H1 (cell line): Measurements from ENCODE around the gene B4GAT1. TPM values are rescaled to one million over a fixed set of nuclear protein-coding genes. Genes with fewer than 3 reads are reported as not detected.

Source experiments
- CTCF ChIA-PET: fragments of 300-600 bp; sonication (Branson Sonifier 250); formaldehyde crosslinking; loops from one replicate; lab custom pipeline; 2021; ENCODE audit not compliant: partially characterized antibody; lab: Charles Lee
- POLR2A ChIA-PET: fragments of 300-600 bp; sonication (Branson Sonifier 250); formaldehyde crosslinking; loops from one replicate; lab custom pipeline; 2021; ENCODE audit warnings: inconsistent platforms; ENCODE audit not compliant: partially characterized antibody; lab: Charles Lee
- DNase-seq, 2 experiments: peaks; one replicate each; pipeline versions ENCODE4 v3.0.0 to v3.0.0-alpha.2; 2010 to 2022; ENCODE audit warnings: low spot score in 2 of 2, low read depth in 1 of 2, mixed read lengths in 1 of 2
- FAIRE-seq: peaks from 2 replicates; lab custom pipeline; 2011; peaks lifted over from hg19 to GRCh38; lab: Jason Lieb, UNC
- H2AFZ ChIP-seq: 2 replicates; pipeline ENCODE4 v1.8.1; 2012; ENCODE audit warnings: low read length, inconsistent platforms
- H2AK5ac ChIP-seq: 2 replicates; pipeline ENCODE4 v1.6.1; 2013; ENCODE audit warnings: low read depth, low read length
- H2BK120ac ChIP-seq: replicated peaks from 2 replicates; pipeline ENCODE3; 2013; ENCODE audit warnings: low read depth, low read length, inconsistent platforms
- H2BK12ac ChIP-seq: 2 replicates; pipeline ENCODE4 v1.6.1; 2013; ENCODE audit warnings: low read depth, low read length
- H2BK15ac ChIP-seq: 2 replicates; pipeline ENCODE4 v1.6.1; 2013; ENCODE audit warnings: low read length
- H2BK20ac ChIP-seq: 2 replicates; pipeline ENCODE4 v1.6.1; 2013; ENCODE audit warnings: low read length
- H2BK5ac ChIP-seq: 2 replicates; pipeline ENCODE4 v1.6.1; 2013; ENCODE audit warnings: low read depth, low read length
- H3K14ac ChIP-seq: 2 replicates; pipeline ENCODE4 v1.6.1; 2013; ENCODE audit warnings: inconsistent platforms; ENCODE audit not compliant: insufficient read length
- H3K18ac ChIP-seq: 2 replicates; pipeline ENCODE4 v1.6.1; 2013; ENCODE audit warnings: low read length; ENCODE audit errors: extremely low read depth
- H3K23ac ChIP-seq: 2 replicates; pipeline ENCODE4 v1.6.1; 2013; ENCODE audit warnings: inconsistent platforms; ENCODE audit not compliant: insufficient read length
- H3K23me2 ChIP-seq: 2 replicates; pipeline ENCODE4 v1.6.1; 2013; ENCODE audit warnings: low read depth, low read length
- H3K27ac ChIP-seq: 2 replicates; pipeline ENCODE4 v1.6.1; 2011; ENCODE audit warnings: low read depth, low read length, inconsistent platforms
- H3K27me3 ChIP-seq, 4 experiments: replicated peaks in 1 of 4; 1 replicate in 1 of 4; 2 replicates in 3 of 4; pipeline versions ENCODE4 v1.6.1 to v1.8.1; 2011 to 2013; ENCODE audit warnings: low read length in 3 of 4, mild to moderate bottlenecking in 3 of 4, inconsistent platforms in 2 of 4, mixed read lengths in 2 of 4, moderate library complexity in 1 of 4; ENCODE audit not compliant: control insufficient read depth in 3 of 4, insufficient read depth in 3 of 4; ENCODE audit errors: extremely low read depth in 1 of 4
- H3K36me3 ChIP-seq, 4 experiments: 2 replicates each; pipeline versions ENCODE4 v1.6.1 to v1.8.1; 2011 to 2013; ENCODE audit warnings: mild to moderate bottlenecking in 4 of 4, low read length in 3 of 4, moderate library complexity in 2 of 4, control low read depth in 1 of 4, inconsistent platforms in 1 of 4; ENCODE audit not compliant: insufficient read depth in 4 of 4, control insufficient read depth in 2 of 4
- H3K4ac ChIP-seq: replicated peaks from 2 replicates; pipeline ENCODE3; 2013; ENCODE audit warnings: low read length, low read depth, mixed read lengths, inconsistent platforms; ENCODE audit not compliant: insufficient read length
- H3K4me1 ChIP-seq, 4 experiments: replicated peaks in 1 of 4; 1 replicate in 1 of 4; 2 replicates in 3 of 4; pipeline versions ENCODE4 v1.6.1 to v1.8.1; 2011 to 2013; ENCODE audit warnings: low read length in 3 of 4, inconsistent platforms in 2 of 4, mixed read lengths in 1 of 4; ENCODE audit not compliant: insufficient read depth in 4 of 4, control insufficient read depth in 3 of 4
- H3K4me2 ChIP-seq, 2 experiments: 2 replicates each; pipeline versions ENCODE4 v1.6.1 to v1.8.1; 2011 to 2013; ENCODE audit warnings: low read depth in 2 of 2, low read length in 2 of 2, control low read depth in 1 of 2, inconsistent platforms in 1 of 2, mild to moderate bottlenecking in 1 of 2; ENCODE audit not compliant: insufficient read depth in 1 of 2
- H3K4me3 ChIP-seq, 4 experiments: fragments of 200-600, 300-600 bp in 1 of 4; sonication (generic), shearing (Covaris generic), sonication (Bioruptor Twin) in 1 of 4; 2 replicates each; pipeline versions ENCODE4 v1.5.1 to v1.8.1; 2011 to 2016; ENCODE audit warnings: low read length in 4 of 4, low read depth in 3 of 4, control low read depth in 2 of 4, inconsistent platforms in 2 of 4, mild to moderate bottlenecking in 2 of 4, mixed read lengths in 1 of 4, moderate library complexity in 1 of 4; ENCODE audit not compliant: insufficient read depth in 2 of 4; ENCODE audit errors: extremely low read depth in 1 of 4
- H3K56ac ChIP-seq: replicated peaks from 2 replicates; pipeline ENCODE3; 2013; ENCODE audit warnings: low read depth, mild to moderate bottlenecking, mixed read lengths, low read length, inconsistent platforms; ENCODE audit not compliant: insufficient read length
- H3K79me1 ChIP-seq: 2 replicates; pipeline ENCODE4 v1.6.1; 2013; ENCODE audit warnings: low read depth, low read length, control low read depth
- H3K79me2 ChIP-seq, 2 experiments: 2 replicates each; pipeline versions ENCODE4 v1.6.1 to v1.8.1; 2012 to 2013; ENCODE audit warnings: low read length in 2 of 2, mild to moderate bottlenecking in 2 of 2, inconsistent platforms in 1 of 2; ENCODE audit not compliant: insufficient read depth in 2 of 2, control insufficient read depth in 1 of 2
- H3K9ac ChIP-seq, 4 experiments: replicated peaks in 1 of 4; 1 replicate in 1 of 4; 2 replicates in 3 of 4; pipeline versions ENCODE4 v1.6.1 to v1.8.1; 2011 to 2013; ENCODE audit warnings: low read depth in 3 of 4, low read length in 3 of 4, control low read depth in 2 of 4, mild to moderate bottlenecking in 2 of 4, moderate library complexity in 2 of 4, inconsistent platforms in 1 of 4; ENCODE audit errors: extremely low read depth in 1 of 4
- H3K9me3 ChIP-seq, 2 experiments: 2 replicates each; pipeline versions ENCODE4 v1.6.1 to v1.8.1; 2012 to 2013; ENCODE audit warnings: mild to moderate bottlenecking in 2 of 2, moderate library complexity in 2 of 2, control low read depth in 1 of 2, inconsistent platforms in 1 of 2, low read depth in 1 of 2, low read length in 1 of 2, mixed read lengths in 1 of 2; ENCODE audit not compliant: insufficient read depth in 2 of 2
- H4K20me1 ChIP-seq, 2 experiments: replicated peaks in 1 of 2; 2 replicates each; pipeline versions ENCODE3 to v1.8.1; 2011 to 2013; ENCODE audit warnings: inconsistent platforms in 2 of 2, low read length in 2 of 2, mild to moderate bottlenecking in 1 of 2; ENCODE audit not compliant: insufficient read depth in 2 of 2, control insufficient read depth in 1 of 2
- H4K5ac ChIP-seq: 2 replicates; pipeline ENCODE4 v1.6.1; 2013; ENCODE audit warnings: low read length, low read depth, mixed read lengths, inconsistent platforms; ENCODE audit not compliant: insufficient read length
- H4K8ac ChIP-seq: 2 replicates; pipeline ENCODE4 v1.8.0; 2013; ENCODE audit warnings: mild to moderate bottlenecking, moderate library complexity, low read length, inconsistent platforms; ENCODE audit not compliant: insufficient read depth; ENCODE audit errors: extremely low read depth
- H4K91ac ChIP-seq: replicated peaks from 2 replicates; pipeline ENCODE3; 2013; ENCODE audit warnings: low read length, mixed read lengths, inconsistent platforms; ENCODE audit not compliant: insufficient read length
- BCL11A ChIP-seq, 2 experiments: IDR thresholded peaks; one replicate each; pipeline ENCODE4 v1.6.1; 2011; ENCODE audit warnings: low read depth in 2 of 2, low read length in 2 of 2, mild to moderate bottlenecking in 2 of 2
- CBX5 ChIP-seq: fragments of 300-800, 300-1000 bp; sonication (generic); IDR thresholded peaks from 2 replicates; pipeline ENCODE4 v1.7.1; 2016; ENCODE audit warnings: antibody characterized with exemption, low read length, low read depth
- CBX8 ChIP-seq: fragments of 300-800, 300-1000 bp; sonication (generic); IDR thresholded peaks from 2 replicates; pipeline ENCODE4 v1.7.1; 2016; ENCODE audit warnings: low read depth, low read length, borderline replicate concordance
- GABPA ChIP-seq: IDR thresholded peaks from 2 replicates; pipeline ENCODE4 v1.6.1; 2011; ENCODE audit warnings: mild to moderate bottlenecking, low read length, moderate library complexity, borderline replicate concordance; ENCODE audit not compliant: insufficient read depth
- GTF2F1 ChIP-seq: IDR thresholded peaks from 2 replicates; pipeline ENCODE4 v1.6.1; 2012; ENCODE audit warnings: low read depth, low read length, improper control_type of control experiment, borderline replicate concordance
- HDAC2 ChIP-seq, 2 experiments: fragments of 300-600 bp in 1 of 2; sonication (generic) in 1 of 2; IDR thresholded peaks; 2 replicates each; pipeline ENCODE4 v1.6.1; 2011 to 2012; ENCODE audit warnings: low read depth in 2 of 2, low read length in 2 of 2, mild to moderate bottlenecking in 2 of 2, moderate library complexity in 2 of 2, borderline replicate concordance in 1 of 2, inconsistent platforms in 1 of 2
- HDAC6 ChIP-seq: IDR thresholded peaks from one replicate; pipeline ENCODE4 v1.7.1; 2012; ENCODE audit warnings: low read depth, mild to moderate bottlenecking, inconsistent platforms, low read length, moderate library complexity
- JUN ChIP-seq: IDR thresholded peaks from 2 replicates; pipeline ENCODE4 v1.6.1; 2011; ENCODE audit warnings: low read depth, mild to moderate bottlenecking, improper control_type of control experiment, low read length
- NANOG ChIP-seq: IDR thresholded peaks from 2 replicates; pipeline ENCODE4 v1.6.1; 2011; ENCODE audit warnings: low read length, low read depth, mild to moderate bottlenecking, inconsistent platforms; ENCODE audit not compliant: insufficient read depth, poor library complexity, severe bottlenecking
- TAF1 ChIP-seq: IDR thresholded peaks from 2 replicates; pipeline ENCODE4 v1.6.1; 2011; ENCODE audit warnings: mild to moderate bottlenecking, low read depth, low read length
- TEAD4 ChIP-seq: IDR thresholded peaks from 2 replicates; pipeline ENCODE4 v1.6.1; 2012; ENCODE audit warnings: low read depth, low read length, inconsistent platforms, mixed read lengths
- WGBS, 2 experiments: shearing (Covaris generic) in 1 of 2; methylation state at CpG; one replicate each; pipeline versions ENCODE4 v1.1.6 to v1.1.7; 2013 to 2015; ENCODE audit warnings: low lambda C conversion rate in 2 of 2, mixed read lengths in 2 of 2, inconsistent platforms in 1 of 2, low coverage in 1 of 2, missing lambda C conversion rate in 1 of 2; ENCODE audit not compliant: insufficient replicate concordance in 2 of 2, insufficient coverage in 1 of 2, insufficient read length in 1 of 2; ENCODE audit errors: extremely low coverage in 1 of 2, missing lambda C conversion rate in 1 of 2; 5-methylcytosine and 5-hydroxymethylcytosine counted together
- polyA plus RNA-seq, 7 experiments: library from polyadenylated mRNA; depleted of rRNA in 3 of 7; stranded (reverse) in 5 of 7; unstranded in 2 of 7; fragments of >200 nt in 5 of 7; fragments of 200-250 nt in 2 of 7; gene quantifications; 1 replicate in 5 of 7; 2 replicates in 1 of 7; 4 replicates in 1 of 7; pipeline versions ENCODE4 v1.2.1 to v1.2.3, GENCODE V29; 2011 to 2013; ENCODE audit warnings: missing spikeins in 2 of 7, mixed read lengths in 2 of 7
- total RNA-seq: library from RNA; stranded (reverse); fragmentation: NEBNext Ultra II Directional; extraction: Animal tissue kit (Norgen Biotek cat#: 25700); gene quantifications from 2 replicates; pipeline ENCODE4 v1.2.1, GENCODE V29; 2021

Gene B4GAT1
- total and polyA plus RNA-seq, 2 of the 8 experiments (the other 6 are each of a cell fraction or from before 2014, with no cell fraction given), result 22.2 to 27.8 TPM

- Histone ChIP-seq H4K8ac (no peak overlapping the region; the same call in 1 of the 2 replicates), H2BK15ac (no peak overlapping the region), H3K4me1 (peaks cover 5 to 25% (median 14%) of the 10 kb centered on the region in 4 experiments), H3K27me3 (peaks cover 0 to 7% (median 5%) of the 10 kb centered on the region in 4 experiments; a peak in 3 of 7 replicates), H3K27ac (no peak overlapping the region), H4K91ac (no peak overlapping the region), H2BK120ac (no peak overlapping the region), H3K36me3 (no peaks in the 10 kb centered on the region), H3K79me1 (no peaks in the 10 kb centered on the region), H3K23ac (no peak overlapping the region), H3K4me3 (no peak overlapping the region), H3K79me2 (no peaks in the 10 kb centered on the region), H3K4ac (no peak overlapping the region), H2AK5ac (no peak overlapping the region), H2BK5ac (no peak overlapping the region), H3K23me2 (no peaks in the 10 kb centered on the region; the same call in 1 of the 2 replicates), H2BK20ac (no peak overlapping the region), H2AFZ (no peak overlapping the region), H3K56ac (no peak overlapping the region), H4K5ac (no peak overlapping the region), H2BK12ac (no peak overlapping the region), H3K18ac (no peak overlapping the region), H3K14ac (no peak overlapping the region), H3K4me2 (no peak overlapping the region), H4K20me1 (no peaks in the 10 kb centered on the region), H3K9me3 (no peaks in the 10 kb centered on the region), H3K9ac (0 out of 7 replicates have a peak overlapping the region, but pooled peaks of 1 of the 4 experiments have one; percentile 0)
- DNase-seq (no peak), FAIRE-seq (no peak)
- POLR2A ChIA-PET, result interaction anchor here (0.6 to 8.5 kb wide), 8 partner anchors 8 to 42 kb away, joined by 3 to 61 read pairs (median 5); partner anchors contain the start of genes B4GAT1, BRMS1, CD248 and YIF1A
- CTCF ChIA-PET, result interaction anchor here (0.8 to 8.7 kb wide), 4 partner anchors 12 to 67 kb away, joined by 3 to 242 read pairs (median 5); partner anchors contain the start of gene CD248
- 85% methylated on average over 12 of the region's 12 CpGs; no CpG with 5 or more reads in 1 of the 2 experiments for WGBS, 2 experiments
- no peak for TF ChIP-seq HDAC2 (IDR thresholded peaks at IDR 0.05; ENCODE audit: borderline replicate concordance in 1 of 2, low read depth in 2 of 2, low read length in 2 of 2)
- TF ChIP-seq GTF2F1, result no peak
- no peak for TF ChIP-seq CBX5
- no peak for TF ChIP-seq BCL11A (IDR thresholded peaks at IDR 0.05; ENCODE audit: low read depth in 2 of 2, low read length in 2 of 2)
- TF ChIP-seq TEAD4, result no peak
- no peak for TF ChIP-seq HDAC6
- TF ChIP-seq JUN, result no peak
- no peak for TF ChIP-seq TAF1
- TF ChIP-seq CBX8, result no peak
- no peak for TF ChIP-seq NANOG
- TF ChIP-seq GABPA, result no peak
Measured at GRCh38 chr11:66331542-66332370, 15.7 kb downstream of the B4GAT1 start.
